HepG2 (cell line): ENCODE results near the gene PIAS3. TPM values are rescaled to one million over a fixed set of nuclear protein-coding genes. Genes with fewer than 3 reads are reported as not detected.

Source experiments
- microRNA-seq: library from miRNA; unstranded; fragments of <30 nt; microRNA quantifications from one replicate; pipeline ENCODE4, GENCODE V29; 2020
- polyA plus RNA-seq, 8 experiments: library from polyadenylated mRNA; depleted of rRNA in 3 of 8; stranded (reverse) in 7 of 8; unstranded in 1 of 8; fragments of >200 nt; fragmentation: Illumina TruSeq in 4 of 8; extraction: Trizol in 4 of 8; gene quantifications; 2 replicates each; pipeline versions ENCODE4 v1.2.1 to v1.2.3, GENCODE V29; 2011 to 2016; ENCODE audit warnings: low read depth in 4 of 8, missing spikeins in 1 of 8, mixed read lengths in 1 of 8; ENCODE audit not compliant: insufficient read depth in 1 of 8
- small RNA-seq, 3 experiments: library from RNA; depleted of rRNA; stranded (forward); fragments of <200 nt; gene quantifications; one replicate each; pipeline ENCODE3, GENCODE V24; 2012; ENCODE audit warnings: low read depth in 2 of 3, low replicate concordance in 1 of 3; ENCODE audit not compliant: insufficient read length in 3 of 3, insufficient read depth in 2 of 3
- total RNA-seq, 5 experiments: library from RNA; depleted of rRNA; stranded (reverse); fragments of >200 nt; fragmentation: Illumina TruSeq; extraction: Trizol; gene quantifications; 2 replicates each; pipeline ENCODE4 v1.2.3, GENCODE V29; 2016; ENCODE audit warnings: low read depth in 1 of 5

The PIAS3 gene
- total and polyA plus RNA-seq, 2 of the 13 experiments (the other 11 are each of a cell fraction or from before 2014, with no cell fraction given) = 3.7 to 8.0 TPM

Small RNAs within 50 kb of the gene (microRNA-seq; reads per million reads assigned to microRNA genes)
- not detected for gene MIR6736

Small RNAs within 50 kb of the gene (small RNA-seq; reads per million reads assigned to genes)
- gene MIR6736 = 0 reads per million in 3 experiments

Other genes starting within 250 kb of the PIAS3 start
- gene PDZK1, start 151.7 kb downstream of the PIAS3 start, total RNA-seq (2016; rRNA removed; fragmentation: Illumina TruSeq; extraction: Trizol) = 46.4 and 65.0 TPM in 2 replicates
- gene PDZK1, start 151.7 kb downstream of the PIAS3 start, polyA plus RNA-seq (2011; rRNA removed) = 14.9 and 16.2 TPM in 2 replicates
- not detected in 2 replicates for gene CD160, start 139.6 kb downstream of the PIAS3 start, total RNA-seq (2016; rRNA removed; fragmentation: Illumina TruSeq; extraction: Trizol)
- gene CD160, start 139.6 kb downstream of the PIAS3 start, polyA plus RNA-seq (2011; rRNA removed) = 0.04 and 0.09 TPM in 2 replicates
- 7.8 and 10.1 TPM in 2 replicates for gene RNF115, start 35.0 kb downstream of the PIAS3 start, total RNA-seq (2016; rRNA removed; fragmentation: Illumina TruSeq; extraction: Trizol)
- gene RNF115, start 35.0 kb downstream of the PIAS3 start, polyA plus RNA-seq (2011; rRNA removed) = 4.6 and 6.0 TPM in 2 replicates
- gene POLR3C, start 34.9 kb downstream of the PIAS3 start, total RNA-seq (2016; rRNA removed; fragmentation: Illumina TruSeq; extraction: Trizol) = 24.3 TPM in 2 replicates
- 15.0 and 15.5 TPM in 2 replicates for gene POLR3C, start 34.9 kb downstream of the PIAS3 start, polyA plus RNA-seq (2011; rRNA removed)
- 2.6 TPM in 2 replicates for gene NUDT17, start 13.5 kb downstream of the PIAS3 start, total RNA-seq (2016; rRNA removed; fragmentation: Illumina TruSeq; extraction: Trizol)
- gene NUDT17, start 13.5 kb downstream of the PIAS3 start, polyA plus RNA-seq (2011; rRNA removed) = 5.7 and 5.8 TPM in 2 replicates
- 0.02 TPM in 1 of 2 replicates, not detected in the other for gene ANKRD35, start 26.8 kb upstream of the PIAS3 start, total RNA-seq (2016; rRNA removed; fragmentation: Illumina TruSeq; extraction: Trizol)
- not detected in 2 replicates for gene ANKRD35, start 26.8 kb upstream of the PIAS3 start, polyA plus RNA-seq (2011; rRNA removed)
- 0.53 and 0.89 TPM in 2 replicates for gene ITGA10, start 51.0 kb upstream of the PIAS3 start, total RNA-seq (2016; rRNA removed; fragmentation: Illumina TruSeq; extraction: Trizol)
- gene ITGA10, start 51.0 kb upstream of the PIAS3 start, polyA plus RNA-seq (2011; rRNA removed) = 1.6 and 1.8 TPM in 2 replicates
- 21.6 and 26.2 TPM in 2 replicates for gene PEX11B, start 59.6 kb upstream of the PIAS3 start, total RNA-seq (2016; rRNA removed; fragmentation: Illumina TruSeq; extraction: Trizol)
- 38.8 and 48.4 TPM in 2 replicates for gene PEX11B, start 59.6 kb upstream of the PIAS3 start, polyA plus RNA-seq (2011; rRNA removed)
- 162 and 224 TPM in 2 replicates for gene RBM8A, start 68.4 kb upstream of the PIAS3 start, total RNA-seq (2016; rRNA removed; fragmentation: Illumina TruSeq; extraction: Trizol)
- 75.2 and 106 TPM in 2 replicates for gene RBM8A, start 68.4 kb upstream of the PIAS3 start, polyA plus RNA-seq (2011; rRNA removed)
- 8.1 and 10.9 TPM in 2 replicates for gene LIX1L, start 98.9 kb upstream of the PIAS3 start, total RNA-seq (2016; rRNA removed; fragmentation: Illumina TruSeq; extraction: Trizol)
- gene LIX1L, start 98.9 kb upstream of the PIAS3 start, polyA plus RNA-seq (2011; rRNA removed) = 19.4 and 24.9 TPM in 2 replicates
- gene ANKRD34A, start 105.5 kb upstream of the PIAS3 start, total RNA-seq (2016; rRNA removed; fragmentation: Illumina TruSeq; extraction: Trizol) = 0.07 and 0.14 TPM in 2 replicates
- gene ANKRD34A, start 105.5 kb upstream of the PIAS3 start, polyA plus RNA-seq (2011; rRNA removed) = 0.05 and 0.07 TPM in 2 replicates
- gene POLR3GL, start 105.6 kb upstream of the PIAS3 start, total RNA-seq (2016; rRNA removed; fragmentation: Illumina TruSeq; extraction: Trizol) = 12.4 and 15.3 TPM in 2 replicates
- gene POLR3GL, start 105.6 kb upstream of the PIAS3 start, polyA plus RNA-seq (2011; rRNA removed) = 10.8 and 11.5 TPM in 2 replicates
- gene TXNIP, start 137.5 kb upstream of the PIAS3 start, total RNA-seq (2016; rRNA removed; fragmentation: Illumina TruSeq; extraction: Trizol) = 24.4 and 25.4 TPM in 2 replicates
- 237 and 283 TPM in 2 replicates for gene TXNIP, start 137.5 kb upstream of the PIAS3 start, polyA plus RNA-seq (2011; rRNA removed)
- gene HJV, start 162.7 kb upstream of the PIAS3 start, total RNA-seq (2016; rRNA removed; fragmentation: Illumina TruSeq; extraction: Trizol) = 0.15 and 0.18 TPM in 2 replicates
- gene HJV, start 162.7 kb upstream of the PIAS3 start, polyA plus RNA-seq (2011; rRNA removed) = 0.03 TPM in 1 of 2 replicates, not detected in the other